NCI-H2171 (cell line): ENCODE measurements around the gene DLEC1.
"Not testable (repeated sequence)": the region's sequence is repeated elsewhere in the genome, so short reads cannot be mapped to it uniquely, and the experiment has no call there.

Experiments used
- DNase-seq: peaks from one replicate; lab custom pipeline; 2025; lab: John Stamatoyannopoulos, UW

Gene DLEC1

GRCh38 chr3:38018296-38019266, 20.4 kb upstream of the DLEC1 start:
- no peak for DNase-seq

GRCh38 chr3:38019658-38020341, 19.2 kb upstream of the DLEC1 start:
- no peak for DNase-seq

- DNase-seq: no peak
Observed at GRCh38 chr3:38020342-38020726, 18.7 kb upstream of the DLEC1 start.

GRCh38 chr3:38021196-38021595, 17.8 kb upstream of the DLEC1 start:
- no peak for DNase-seq

GRCh38 chr3:38022301-38022700, 16.7 kb upstream of the DLEC1 start:
- DNase-seq: no peak

DNA sequence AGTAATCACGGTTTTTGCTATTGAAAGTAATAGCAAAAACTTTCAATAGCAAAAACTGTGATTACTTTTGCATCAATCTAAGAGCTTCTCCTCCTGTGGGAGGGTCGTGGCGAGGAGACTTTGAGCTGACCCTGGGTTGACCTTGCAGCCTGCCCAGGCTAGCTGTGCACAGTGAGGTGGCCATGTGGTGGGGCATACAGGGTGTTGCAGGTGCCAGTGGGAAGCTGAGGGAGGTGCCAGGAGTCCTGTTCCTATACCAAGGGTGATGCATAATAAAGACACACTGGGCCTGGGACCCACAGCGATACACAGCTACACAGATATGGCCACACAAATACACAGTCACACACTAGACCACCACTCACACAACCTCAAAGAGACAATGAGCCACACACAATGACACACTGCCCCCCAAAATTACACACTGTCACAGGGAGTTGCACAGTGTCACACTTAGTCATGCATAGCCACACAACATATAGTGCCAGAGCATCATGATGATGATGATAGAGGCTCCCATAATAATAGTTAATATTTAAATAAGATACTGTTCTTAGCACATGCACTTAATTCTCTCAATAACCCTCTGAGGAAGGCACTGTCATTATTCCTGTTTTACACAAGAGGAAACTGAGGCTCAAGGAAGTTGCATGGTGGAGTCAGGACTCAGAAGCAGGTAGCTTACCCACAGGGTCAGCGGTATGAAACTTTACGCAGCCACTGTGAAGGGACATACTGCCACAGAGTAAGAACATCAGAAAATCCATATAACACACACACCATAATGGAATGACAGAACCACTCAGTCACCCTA, 15.9 kb upstream of the DLEC1 start:
- DNase-seq: no peak

DNA sequence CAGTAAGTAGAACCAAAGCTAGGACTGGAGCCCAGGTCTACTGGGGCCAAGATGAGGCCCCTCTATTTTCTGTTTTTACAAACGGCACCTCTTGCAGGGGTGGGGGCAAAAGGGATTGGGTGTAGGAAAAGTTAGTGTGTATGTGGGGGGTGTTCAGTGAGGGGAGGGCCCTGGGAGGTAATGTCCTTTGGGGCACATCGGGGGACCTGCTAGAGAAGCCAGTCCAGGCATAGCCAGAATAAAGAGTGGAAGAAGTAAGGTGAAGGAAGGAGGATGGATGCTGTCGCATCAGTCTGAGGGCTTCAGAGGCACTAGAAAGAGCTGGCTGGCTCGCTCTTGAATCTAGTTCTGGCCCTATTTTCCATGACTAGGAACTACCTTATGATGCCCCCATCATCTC, 12.2 kb upstream of the DLEC1 start:
- no peak for DNase-seq

GRCh38 chr3:38027466-38028465, 11.2 kb upstream of the DLEC1 start:
- DNase-seq: no peak

- no peak for DNase-seq
Observed at GRCh38 chr3:38028621-38029361, 10.2 kb upstream of the DLEC1 start.

GRCh38 chr3:38029400-38030125, 9.4 kb upstream of the DLEC1 start, which contains the start of gene PLCD1:
Gene PLCD1, minus strand, starts transcription at chr3:38029642. Its CDS starts 103 bp downstream, at chr3:38029539.
- DNase-seq: no peak

- DNase-seq: no peak
Observed at GRCh38 chr3:38030126-38031021, 8.6 kb upstream of the DLEC1 start.

- DNase-seq: no peak
Observed at GRCh38 chr3:38031022-38031994, 7.7 kb upstream of the DLEC1 start.

GRCh38 chr3:38032328-38032865, 6.6 kb upstream of the DLEC1 start:
- no peak for DNase-seq

- not testable (repeated sequence) for DNase-seq
Observed at GRCh38 chr3:38033586-38033985, 5.4 kb upstream of the DLEC1 start.

DNA sequence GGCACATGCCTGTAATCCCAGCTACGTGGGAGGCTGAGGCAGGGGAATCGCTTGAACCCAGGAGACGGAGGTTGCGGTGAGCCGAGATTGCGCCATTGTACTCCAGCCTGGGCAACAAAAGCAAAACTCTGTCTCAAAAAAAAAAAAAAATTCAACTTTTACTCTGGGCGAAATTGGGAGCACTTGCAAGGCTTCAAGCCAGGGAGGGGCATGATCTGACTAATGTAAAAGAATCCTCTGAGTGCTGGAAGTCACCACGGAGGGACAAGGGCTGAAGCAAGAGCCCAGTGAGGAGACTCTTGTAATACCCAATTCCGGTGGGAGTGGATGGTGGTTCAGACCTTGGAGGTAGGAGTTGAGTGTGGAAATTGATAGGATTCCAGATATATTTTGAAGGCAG, 4.7 kb upstream of the DLEC1 start:
- not testable (repeated sequence) for DNase-seq

GRCh38 chr3:38036286-38036685, 2.7 kb upstream of the DLEC1 start:
- no peak for DNase-seq

GRCh38 chr3:38036906-38037305, 2.1 kb upstream of the DLEC1 start:
- DNase-seq: no peak
